GM19438 (cell line): ENCODE results near the gene PEX14.
"Not testable (repeated sequence)": the region's sequence is repeated elsewhere in the genome, so short reads cannot be mapped to it uniquely, and the experiment has no call there.

Experiments used
- ATAC-seq: cut with Tn5 transposase; IDR thresholded peaks from one replicate; pipeline ENCODE4 v1.9.1; 2021; ENCODE audit warnings: low read depth; ENCODE audit not compliant: unreplicated experiment

The PEX14 gene

GRCh38 chr1:10450156-10450814, 24.5 kb upstream of the PEX14 start:
- no peak for ATAC-seq

DNA sequence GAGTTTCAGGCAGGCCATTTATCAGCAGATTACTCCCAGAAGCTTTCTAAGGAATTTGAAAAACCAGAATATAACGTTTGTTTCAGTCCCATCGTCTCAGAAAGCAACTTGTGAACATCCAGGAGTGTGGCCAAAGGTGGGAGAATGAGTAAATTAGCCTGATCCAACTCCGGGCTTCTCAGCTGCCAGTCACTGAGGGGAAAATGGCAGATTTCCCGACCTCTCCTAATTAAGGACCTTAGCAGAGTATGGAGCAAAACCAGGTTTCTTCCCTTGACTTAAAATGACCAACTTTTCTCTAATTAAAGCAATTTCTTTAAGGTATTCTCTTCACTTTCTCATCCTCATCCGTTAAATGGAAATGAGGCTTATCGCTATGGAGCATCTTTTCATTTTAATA, 23.9 kb upstream of the PEX14 start:
- ATAC-seq: no peak

DNA sequence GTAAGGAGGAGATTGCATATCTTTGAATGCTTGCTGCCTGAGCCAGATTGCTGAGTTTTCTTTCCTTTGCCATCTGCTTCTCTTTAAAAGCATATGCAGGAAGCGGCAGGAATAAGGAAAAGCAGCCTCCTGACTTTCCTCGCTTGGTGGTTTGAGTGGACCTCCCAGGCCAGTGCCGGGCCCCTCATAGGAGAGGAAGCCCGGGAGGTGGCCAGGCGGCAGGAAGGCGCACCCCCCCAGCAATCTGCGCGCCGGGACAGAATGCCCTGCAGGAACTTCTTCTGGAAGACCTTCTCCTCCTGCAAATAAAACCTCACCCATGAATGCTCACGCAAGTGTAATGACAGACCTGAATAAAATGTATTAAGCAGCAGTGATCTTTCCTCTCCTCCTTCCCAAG, 23.5 kb upstream of the PEX14 start:
- no peak for ATAC-seq

GRCh38 chr1:10456048-10456447, 18.7 kb upstream of the PEX14 start:
- ATAC-seq: no peak

GRCh38 chr1:10456661-10457060, 18.1 kb upstream of the PEX14 start:
- no peak for ATAC-seq

DNA sequence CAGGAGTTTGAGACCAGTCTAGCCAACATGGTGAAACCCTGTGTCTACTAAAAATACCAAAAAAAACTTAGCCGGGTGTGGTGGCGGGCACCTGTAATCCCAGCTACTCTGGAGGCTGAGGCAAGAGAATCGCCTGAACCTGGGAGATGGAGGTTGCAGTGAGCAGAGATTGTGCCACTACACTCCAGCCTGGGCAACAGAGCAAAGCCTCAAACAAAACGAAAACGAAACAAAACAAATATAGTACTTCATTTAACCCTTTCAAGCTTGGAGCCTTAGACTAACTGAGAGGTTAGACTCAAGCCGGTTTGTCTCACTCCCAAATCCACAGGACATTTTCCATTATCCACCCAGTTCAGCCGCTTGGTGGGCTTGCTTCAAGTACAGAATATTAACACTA, 17.3 kb upstream of the PEX14 start:
- ATAC-seq: not testable (repeated sequence)

- no peak for ATAC-seq
These were observed 16.9 kb upstream of the PEX14 start for GRCh38 chr1:10457875-10458274.

DNA sequence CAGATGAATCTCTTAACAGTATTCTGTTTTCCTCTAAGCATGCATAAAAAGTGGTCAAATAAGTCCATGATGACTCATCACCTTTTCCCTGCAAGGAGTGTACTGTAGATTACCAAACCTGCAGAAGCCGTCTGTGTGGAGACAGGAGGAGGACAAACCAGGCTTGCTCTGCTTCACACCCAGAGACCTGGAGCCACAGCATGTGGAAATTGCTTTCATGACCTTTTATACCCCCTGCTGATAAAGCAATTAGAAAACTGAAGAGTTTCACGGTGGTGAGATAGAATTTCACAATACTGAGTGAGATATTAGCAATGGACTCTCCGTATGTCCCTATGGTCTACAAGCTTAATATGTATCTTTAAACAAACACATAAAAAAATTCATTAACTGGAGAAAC, 15.6 kb upstream of the PEX14 start:
- ATAC-seq: no peak

DNA sequence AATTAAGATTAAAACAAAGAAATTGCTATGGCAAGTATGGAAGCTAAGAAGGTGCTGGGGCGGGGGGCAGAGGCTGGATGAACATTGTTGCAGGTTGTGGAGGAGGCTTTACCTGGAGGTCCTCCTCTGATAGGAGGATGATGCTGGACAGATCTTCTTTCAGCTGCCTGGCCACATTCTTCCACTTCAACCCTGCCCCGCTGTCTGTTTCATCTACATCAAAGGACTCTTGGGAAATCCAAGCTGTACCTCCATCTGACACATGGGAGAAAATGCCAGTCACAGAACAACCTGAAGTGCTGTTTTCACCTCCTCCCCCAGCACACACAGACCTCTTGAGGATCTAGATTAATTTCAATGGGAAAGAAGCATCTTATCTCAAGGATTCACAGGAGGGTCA, 7.7 kb upstream of the PEX14 start:
- ATAC-seq: no peak

DNA sequence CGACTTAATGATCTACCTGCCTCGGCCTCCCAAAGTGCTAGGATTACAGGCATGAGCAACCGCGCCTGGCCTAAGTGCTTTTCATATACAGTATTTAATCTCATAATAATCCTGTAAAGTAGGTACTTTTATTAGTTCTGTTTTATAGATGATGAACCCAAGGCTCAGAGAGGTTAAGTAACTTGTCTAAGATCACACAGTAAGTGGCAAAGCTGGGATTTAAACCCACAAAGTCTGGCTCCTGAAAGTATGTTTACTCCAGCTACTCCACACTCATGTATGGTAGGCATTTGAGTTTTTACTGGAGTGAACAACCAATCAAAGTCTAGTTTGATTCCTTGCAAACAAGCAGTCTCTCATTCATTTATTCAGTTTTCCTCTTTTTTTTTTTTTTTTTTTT, 4.7 kb upstream of the PEX14 start:
- no peak for ATAC-seq

DNA sequence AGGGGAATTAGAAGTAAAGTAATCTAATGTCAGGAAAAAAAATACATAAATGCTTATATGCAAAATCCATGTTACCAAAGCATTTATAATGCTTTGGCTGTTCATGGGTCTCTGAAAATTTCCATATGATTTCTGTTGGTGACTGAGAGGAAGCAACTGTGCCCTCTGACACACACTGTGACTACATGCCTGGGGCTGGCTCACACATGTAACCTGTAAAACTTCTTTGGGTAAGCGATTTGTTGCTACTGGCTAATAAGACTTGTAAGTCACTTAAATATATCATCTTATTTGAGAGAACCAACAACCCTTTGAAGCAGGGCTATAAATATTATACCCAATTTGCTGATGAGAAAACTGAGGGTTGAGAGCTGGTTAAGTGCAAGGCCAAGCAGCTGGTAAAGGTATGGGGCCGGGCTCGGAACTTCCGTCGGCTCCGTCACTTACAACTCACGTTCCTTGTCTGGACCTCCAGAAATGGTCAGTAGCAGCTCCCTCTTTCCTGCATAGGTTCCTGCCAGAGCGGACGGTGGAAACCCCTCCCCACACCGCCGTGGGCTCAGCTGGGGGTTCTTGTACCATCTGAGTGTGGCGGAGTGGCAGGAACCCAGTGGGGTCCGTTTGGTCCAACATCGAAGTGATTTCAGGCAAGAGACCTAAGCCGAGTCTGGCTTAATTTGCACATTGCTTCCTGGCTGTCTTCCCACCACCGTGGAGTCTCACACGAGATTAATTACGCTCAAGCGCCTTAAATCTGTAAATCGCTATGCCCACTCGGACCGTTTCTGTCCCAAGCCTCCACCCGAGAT, 3.1 kb upstream of the PEX14 start:
- no peak for ATAC-seq

GRCh38 chr1:10472220-10473144, 2.3 kb upstream of the PEX14 start, which contains the start of gene DFFA:
Gene DFFA, minus strand, starts transcription at chr1:10472529. Its CDS starts 71 bp downstream, at chr1:10472458.
- ATAC-seq: no peak

DNA sequence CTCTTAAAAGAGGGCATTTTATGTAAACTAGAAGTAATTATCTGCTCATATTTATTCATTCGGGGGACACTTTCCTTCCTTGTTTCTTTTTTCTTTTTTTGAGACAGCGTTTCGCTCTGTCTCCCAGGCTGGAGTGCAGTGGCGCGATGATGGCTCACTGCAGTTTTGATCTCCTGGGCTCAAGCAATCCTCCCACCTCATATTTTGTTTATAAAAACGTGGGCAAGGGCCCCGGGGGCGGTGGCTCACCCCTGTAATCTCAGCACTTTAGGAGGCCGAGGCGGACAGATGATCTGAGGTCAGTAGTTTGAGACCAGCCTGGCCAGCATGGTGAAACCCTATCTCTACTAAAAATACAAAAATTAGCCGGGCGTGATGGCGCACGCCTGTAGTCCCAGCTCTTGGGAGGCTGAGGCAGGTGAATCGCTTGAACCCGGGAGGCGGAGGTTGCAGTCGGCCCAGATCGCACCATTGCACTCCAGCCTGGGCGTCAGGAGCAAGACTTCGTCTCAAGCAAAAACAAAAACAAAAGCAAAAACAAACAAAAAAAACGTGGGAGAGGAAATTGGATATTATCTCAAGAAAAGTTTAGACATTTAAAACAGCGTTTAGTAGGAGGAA, 1.5 kb upstream of the PEX14 start:
- no peak for ATAC-seq

- not testable (repeated sequence) for ATAC-seq
These were observed 489 bp upstream of the PEX14 start for GRCh38 chr1:10474309-10474612.

- ATAC-seq: no peak
These were observed 760 bp downstream of the PEX14 start for GRCh38 chr1:10475510-10475909.

DNA sequence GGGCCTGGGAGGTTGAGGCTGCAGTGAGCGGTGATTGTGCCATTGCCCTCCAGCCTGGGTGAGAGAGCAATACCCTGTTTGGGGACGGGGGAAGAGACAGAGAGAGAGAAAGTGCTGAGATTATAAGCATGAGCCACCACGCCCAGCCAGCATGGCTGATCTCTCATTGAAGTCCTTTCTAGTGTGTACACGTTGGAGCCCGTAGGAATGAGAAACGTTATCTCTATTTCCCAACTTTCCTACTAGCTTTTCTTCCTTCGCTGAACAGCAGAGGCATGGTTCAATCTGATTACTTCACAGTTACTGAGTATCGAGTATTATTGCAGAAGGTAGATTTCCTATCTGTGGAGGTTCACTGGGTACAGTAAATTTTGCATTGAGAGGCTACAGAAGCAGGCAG, 4.5 kb downstream of the PEX14 start:
- ATAC-seq: no peak

DNA sequence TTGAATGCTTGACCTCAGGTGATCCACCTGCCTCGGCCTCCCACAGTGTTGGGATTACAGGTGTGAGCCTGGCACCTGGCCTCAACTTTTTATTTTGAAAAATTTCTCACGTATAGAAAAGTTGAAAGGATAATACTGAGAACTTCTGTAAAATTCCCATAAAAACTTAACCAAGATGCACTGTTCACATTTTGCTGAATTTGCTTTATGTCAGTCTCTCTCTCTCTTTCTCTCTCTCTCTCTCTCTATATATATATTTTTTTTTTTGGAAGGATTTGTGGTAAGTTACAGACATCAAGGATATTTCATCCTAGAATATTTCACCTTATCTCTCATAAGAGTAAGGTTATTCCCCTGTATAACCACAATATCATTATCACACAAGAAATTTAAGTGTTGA, 5.9 kb downstream of the PEX14 start:
- no peak for ATAC-seq

DNA sequence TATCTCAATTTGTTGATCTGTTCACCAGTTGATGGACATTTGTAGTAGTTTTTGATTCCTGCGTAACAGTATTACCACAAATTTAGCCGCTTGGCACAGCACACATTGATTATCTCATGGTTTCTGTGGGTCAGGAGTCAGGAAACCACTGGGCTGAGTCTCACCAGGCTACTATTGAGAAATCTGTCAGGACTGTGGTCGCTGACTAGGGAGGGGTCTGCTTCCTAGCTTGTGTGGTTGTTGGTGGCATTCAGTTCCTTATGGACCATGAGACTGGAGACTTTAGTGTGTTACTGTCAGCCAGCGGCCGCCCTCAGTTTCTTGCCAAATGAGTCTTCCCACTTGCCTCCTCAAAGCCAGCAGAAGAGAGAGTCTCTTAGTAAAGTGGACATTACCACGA, 9.8 kb downstream of the PEX14 start:
- ATAC-seq: no peak

DNA sequence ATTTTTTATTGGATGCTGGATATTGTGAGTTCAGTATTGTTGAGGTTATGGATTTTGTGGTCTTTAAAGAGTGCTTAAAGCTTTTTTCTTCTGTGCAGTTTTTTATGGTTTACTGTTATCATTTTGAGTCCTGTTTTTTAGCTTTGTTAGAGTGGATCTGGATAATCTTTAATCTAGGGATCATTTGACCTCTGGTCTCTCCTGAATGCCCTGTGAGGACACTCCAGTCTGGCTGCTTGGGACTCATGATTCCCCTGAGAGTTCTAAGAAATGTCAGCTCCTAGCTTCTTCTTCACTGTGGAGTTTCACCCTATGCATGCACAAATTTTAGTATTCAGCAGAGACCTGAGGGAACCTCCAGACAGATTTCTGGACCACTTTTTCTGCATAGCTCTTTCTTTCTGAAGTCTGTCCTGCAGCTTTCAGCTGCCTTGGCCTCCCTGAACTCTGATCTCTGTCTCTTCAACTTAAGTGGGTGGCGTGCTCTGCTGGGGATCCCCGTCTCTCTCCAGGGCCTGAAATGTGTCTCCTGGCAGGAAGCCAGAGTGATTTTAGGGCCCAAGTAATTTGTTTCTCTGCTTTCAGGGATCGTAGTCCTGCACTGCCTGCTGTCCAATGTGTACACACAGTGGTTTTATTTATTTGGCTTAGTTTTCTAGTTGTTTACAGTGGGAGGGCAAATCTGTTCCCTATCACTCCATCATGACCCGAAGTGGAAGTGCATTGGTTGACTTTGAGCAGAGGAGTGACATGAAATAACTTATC, 14.7 kb downstream of the PEX14 start:
- no peak for ATAC-seq

- no peak for ATAC-seq
These were observed 15.7 kb downstream of the PEX14 start for GRCh38 chr1:10490286-10490970.
